IMR-90 (cell line): ENCODE measurements around the gene MIEF1. TPM values are rescaled to one million over a fixed set of nuclear protein-coding genes. Genes with fewer than 3 reads are reported as not detected.
A peak's percentile ranks its signal among the peaks of the same experiment; 100 is the strongest.

Experiments used
- ATAC-seq: fragments of 200-7000 bp; cut with Tn5 transposase; 2 replicates; pipeline ENCODE4 v1.9.1; 2020; ENCODE audit warnings: low read depth, mild to moderate bottlenecking, moderate library complexity
- BruUV-seq: library from RNA; stranded (reverse); fragments of 400-500 nt; replicated peaks from 2 replicates; lab custom pipeline; 2021; lab: Mats Ljungman, UMichigan
- CTCF ChIA-PET: fragments of 300-600 bp; formaldehyde crosslinking; extraction: SDS; loops from one replicate; lab custom pipeline; 2021; ENCODE audit warnings: antibody characterized with exemption; lab: Yijun Ruan, JAX
- POLR2A ChIA-PET: fragments of 300-600 bp; sonication (Branson Sonifier 250); formaldehyde crosslinking; loops from one replicate; lab custom pipeline; 2022; ENCODE audit warnings: antibody characterized with exemption; ENCODE audit not compliant: unreplicated experiment; lab: Charles Lee
- DNase-seq: peaks from one replicate; pipeline ENCODE4 v3.0.0; 2013
- H2AFZ ChIP-seq: replicated peaks from 2 replicates; pipeline ENCODE3; 2013; ENCODE audit warnings: low read length, mild to moderate bottlenecking; ENCODE audit not compliant: poor library complexity
- H2AK5ac ChIP-seq: 2 replicates; pipeline ENCODE4 v1.6.1; 2013; ENCODE audit warnings: low read depth, low read length, inconsistent platforms
- H2AK9ac ChIP-seq: replicated peaks from 2 replicates; pipeline ENCODE3; 2013; ENCODE audit warnings: mild to moderate bottlenecking, low read depth, low read length, moderate library complexity; ENCODE audit not compliant: poor library complexity
- H2BK120ac ChIP-seq: 2 replicates; pipeline ENCODE4 v1.6.1; 2013; ENCODE audit warnings: low read depth, low read length, inconsistent platforms
- H2BK15ac ChIP-seq: 3 replicates; pipeline ENCODE4 v1.6.1; 2013; ENCODE audit warnings: low read depth, low read length, inconsistent platforms
- H2BK20ac ChIP-seq: 2 replicates; pipeline ENCODE4 v1.6.1; 2013; ENCODE audit warnings: low read depth, mild to moderate bottlenecking, inconsistent platforms, low read length, moderate library complexity
- H2BK5ac ChIP-seq: 2 replicates; pipeline ENCODE4 v1.6.1; 2013; ENCODE audit warnings: mild to moderate bottlenecking, low read depth, low read length, inconsistent platforms; ENCODE audit not compliant: poor library complexity, severe bottlenecking
- H3K14ac ChIP-seq: replicated peaks from 2 replicates; pipeline ENCODE4 v1.6.1; 2013; ENCODE audit warnings: low read depth, low read length, inconsistent platforms
- H3K18ac ChIP-seq: 2 replicates; pipeline ENCODE4 v1.6.1; 2013; ENCODE audit warnings: low read depth, low read length, control low read depth
- H3K23ac ChIP-seq: 2 replicates; pipeline ENCODE4 v1.6.1; 2013; ENCODE audit warnings: low read depth, low read length, inconsistent platforms
- H3K27ac ChIP-seq: 2 replicates; pipeline ENCODE4 v1.5.1; 2013; ENCODE audit warnings: mild to moderate bottlenecking, control low read depth, low read length; ENCODE audit not compliant: insufficient read depth
- H3K27me3 ChIP-seq: 2 replicates; pipeline ENCODE4 v1.6.1; 2013; ENCODE audit warnings: low read length; ENCODE audit not compliant: control insufficient read depth, insufficient read depth
- H3K36me3 ChIP-seq: 2 replicates; pipeline ENCODE4 v1.6.1; 2013; ENCODE audit warnings: low read length, mixed read lengths; ENCODE audit not compliant: control insufficient read depth, insufficient read depth
- H3K4ac ChIP-seq: 2 replicates; pipeline ENCODE4 v1.6.1; 2013; ENCODE audit warnings: low read depth, low read length, inconsistent platforms
- H3K4me1 ChIP-seq: 2 replicates; pipeline ENCODE4 v1.6.1; 2013; ENCODE audit warnings: low read length, mixed read lengths; ENCODE audit not compliant: control insufficient read depth, insufficient read depth
- H3K4me2 ChIP-seq: 2 replicates; pipeline ENCODE4 v1.6.1; 2013; ENCODE audit warnings: low read depth, mild to moderate bottlenecking, control low read depth, low read length, moderate library complexity
- H3K4me3 ChIP-seq: 2 replicates; pipeline ENCODE4 v1.5.1; 2013; ENCODE audit warnings: low read depth, mild to moderate bottlenecking, control low read depth, low read length, moderate library complexity; ENCODE audit not compliant: insufficient read depth
- H3K56ac ChIP-seq: 2 replicates; pipeline ENCODE4 v1.6.1; 2013; ENCODE audit warnings: low read length, inconsistent platforms; ENCODE audit not compliant: insufficient read depth; ENCODE audit errors: extremely low read depth
- H3K79me1 ChIP-seq, 2 experiments: 2 replicates each; pipeline ENCODE4 v1.6.1; 2013; ENCODE audit warnings: low read length in 2 of 2, inconsistent platforms in 1 of 2, low read depth in 1 of 2
- H3K9ac ChIP-seq: 2 replicates; pipeline ENCODE4 v1.6.1; 2013; ENCODE audit warnings: low read depth, low read length, control low read depth
- H3K9me1 ChIP-seq: 2 replicates; pipeline ENCODE4 v1.6.1; 2013; ENCODE audit warnings: low read length, inconsistent platforms; ENCODE audit not compliant: insufficient read depth
- H3K9me3 ChIP-seq: 2 replicates; pipeline ENCODE4 v1.6.1; 2013; ENCODE audit warnings: low read length; ENCODE audit not compliant: control insufficient read depth, insufficient read depth
- H4K20me1 ChIP-seq: 2 replicates; pipeline ENCODE4 v1.6.1; 2013; ENCODE audit warnings: low read length, inconsistent platforms; ENCODE audit not compliant: insufficient read depth
- H4K5ac ChIP-seq: 2 replicates; pipeline ENCODE4 v1.6.1; 2013; ENCODE audit warnings: mild to moderate bottlenecking, low read depth, low read length, control low read depth
- H4K8ac ChIP-seq, 2 experiments: 2 replicates each; pipeline ENCODE4 v1.6.1; 2013; ENCODE audit warnings: low read depth in 2 of 2, low read length in 2 of 2, control low read depth in 1 of 2, inconsistent platforms in 1 of 2
- H4K91ac ChIP-seq: 2 replicates; pipeline ENCODE4 v1.6.1; 2013; ENCODE audit warnings: low read depth, low read length, inconsistent platforms; ENCODE audit not compliant: insufficient read depth
- CHD1 ChIP-seq: IDR thresholded peaks from 2 replicates; pipeline ENCODE4 v1.6.1; 2012; ENCODE audit warnings: low read depth, low read length, improper control_type of control experiment
- CTCF ChIP-seq: conservative IDR thresholded peaks from 2 replicates; pipeline ENCODE4 v1.5.1; 2012; ENCODE audit warnings: mild to moderate bottlenecking, low read depth, low read length, improper control_type of control experiment
- ELK1 ChIP-seq: fragments of 150-350 bp; IDR thresholded peaks from 2 replicates; pipeline ENCODE4 v1.6.1; 2016; ENCODE audit warnings: low read depth, mild to moderate bottlenecking, low read length, moderate library complexity, borderline replicate concordance
- FOS ChIP-seq: fragments of 150-350 bp; IDR thresholded peaks from 2 replicates; pipeline ENCODE4 v1.6.1; 2016; ENCODE audit warnings: low read depth, low read length
- MAZ ChIP-seq: IDR thresholded peaks from 2 replicates; pipeline ENCODE4 v1.6.1; 2012; ENCODE audit warnings: low read depth, mild to moderate bottlenecking, low read length, improper control_type of control experiment, moderate library complexity, borderline replicate concordance
- MXI1 ChIP-seq: IDR thresholded peaks from 2 replicates; pipeline ENCODE4 v1.6.1; 2012; ENCODE audit warnings: low read depth, mild to moderate bottlenecking, low read length, moderate library complexity, borderline replicate concordance
- NFE2L2 ChIP-seq: fragments of 150-350 bp; IDR thresholded peaks from 2 replicates; pipeline ENCODE4 v1.6.1; 2016; ENCODE audit warnings: low read depth, mild to moderate bottlenecking, low read length
- POLR2A ChIP-seq: IDR thresholded peaks from 2 replicates; pipeline ENCODE4 v1.6.1; 2012; ENCODE audit warnings: mild to moderate bottlenecking, low read depth, low read length
- RCOR1 ChIP-seq: IDR thresholded peaks from 2 replicates; pipeline ENCODE4 v1.6.1; 2012; ENCODE audit warnings: mild to moderate bottlenecking, low read length, improper control_type of control experiment; ENCODE audit not compliant: insufficient replicate concordance
- RFX5 ChIP-seq: IDR thresholded peaks from 2 replicates; pipeline ENCODE4 v1.8.0; 2012; ENCODE audit warnings: low read depth, mild to moderate bottlenecking, low read length, moderate library complexity
- SMC3 ChIP-seq: fragments of 150-350 bp; IDR thresholded peaks from 2 replicates; pipeline ENCODE4 v1.6.1; 2016; ENCODE audit warnings: low read depth, mild to moderate bottlenecking, antibody characterized with exemption, low read length, moderate library complexity
- USF2 ChIP-seq: fragments of 150-350 bp; IDR thresholded peaks from 2 replicates; pipeline ENCODE4 v1.6.1; 2017; ENCODE audit warnings: mild to moderate bottlenecking, antibody characterized with exemption, low read length, low read depth
- WGBS, 2 experiments: methylation state at CpG; one replicate each; pipeline versions ENCODE4 v1.1.5 to v1.1.7; 2013; ENCODE audit warnings: missing lambda C conversion rate in 2 of 2; ENCODE audit not compliant: insufficient read length in 1 of 2; ENCODE audit errors: extremely low coverage in 2 of 2; 5-methylcytosine and 5-hydroxymethylcytosine counted together
- dilution Hi-C: fragments of 300-500 bp; cut with HindIII; formaldehyde crosslinking; loops from one replicate; pipeline ENCODE4 v1.14.3; 2018; ENCODE audit warnings: low sequenced_read_pairs; ENCODE audit not compliant: unreplicated experiment
- in situ Hi-C: fragments of 300-500 bp; cut with MboI; formaldehyde crosslinking; loops from 3 replicates; pipeline ENCODE4 v1.14.3; 2019; ENCODE audit warnings: low sequenced_read_pairs, inconsistent platforms, mixed read lengths
- intact Hi-C: fragments of 100-400 bp; cut with micrococcal nuclease; formaldehyde crosslinking; loops from 2 replicates; pipeline ENCODE4 v1.10.0; 2022
- polyA plus RNA-seq, 3 experiments: library from polyadenylated mRNA; depleted of rRNA; stranded (reverse); fragments of >200 nt; gene quantifications; 2 replicates each; pipeline ENCODE4 v1.2.3, GENCODE V29; 2012; ENCODE audit warnings: low replicate concordance in 1 of 3
- total RNA-seq: library from RNA; depleted of rRNA; stranded (reverse); fragments of >200 nt; gene quantifications from 2 replicates; pipeline ENCODE4 v1.2.3, GENCODE V29; 2012

The MIEF1 gene
- total and polyA plus RNA-seq, 2 of the 4 experiments (the other 2 are of a cell fraction) = 9.7 to 16.9 TPM

GRCh38 chr22:39534092-39534506 lies 32.0 kb downstream of the MIEF1 start:
- no peak overlapping the region for H3K56ac ChIP-seq
- peak overlapping the region; percentile 22 for H2AK9ac ChIP-seq
- H3K27me3 ChIP-seq = peaks cover 5% of the 10 kb centered on the region
- 100% methylated on average over 5 of the region's 12 CpGs; no CpG with 5 or more reads in 1 of the 2 experiments for WGBS, 2 experiments
- H3K14ac ChIP-seq = no peak overlapping the region
- peak overlapping the region; percentile 67; the same call in 1 of the 2 replicates for H3K4ac ChIP-seq
- H4K20me1 ChIP-seq = peaks cover 19% of the 10 kb centered on the region
- no peak overlapping the region for H3K18ac ChIP-seq
- no peak overlapping the region for H4K91ac ChIP-seq
- H3K9me3 ChIP-seq = no peaks in the 10 kb centered on the region
- dilution Hi-C loops (no loop called here), intact Hi-C loops (loop anchor here (1.0 to 10.0 kb wide), 3 partner anchors 491 to 815 kb away; partner anchors contain the start of gene TNRC6B), in situ Hi-C loops (loop anchor here (10.0 kb wide), 2 partner anchors 651 to 811 kb away; partner anchors contain the start of gene ADSL)
- ATAC-seq (no peak), DNase-seq (no peak)
- no TSS peak for BruUV-seq
- peak overlapping the region; percentile 56 to 99 for H4K8ac ChIP-seq
- H3K4me3 ChIP-seq = no peak overlapping the region
- peak overlapping the region; percentile 96 for H2AFZ ChIP-seq
- 0 out of 3 replicates have a peak overlapping the region, but pooled peaks have one; percentile 39 for H2BK15ac ChIP-seq
- no peak overlapping the region for H2BK5ac ChIP-seq
- peaks cover 8% of the 10 kb centered on the region; the same call in 1 of the 2 replicates for H3K36me3 ChIP-seq
- no peak overlapping the region for H3K27ac ChIP-seq
- no peak overlapping the region for H3K4me2 ChIP-seq
- CTCF ChIA-PET = interaction anchor here (0.7 to 4.0 kb wide), 6 partner anchors 134 to 510 kb away, joined by 3 to 29 read pairs (median 4); partner anchors contain the start of gene TAB1
- H4K5ac ChIP-seq = peak overlapping the region; percentile 55
- no peak overlapping the region for H2BK20ac ChIP-seq
- H3K4me1 ChIP-seq = peaks cover 7% of the 10 kb centered on the region
- no peaks in the 10 kb centered on the region for H3K9me1 ChIP-seq
- TF ChIP-seq SMC3 (no peak), RFX5 (no peak), MAZ (no peak), FOS (no peak), USF2 (no peak), CTCF (no peak), NFE2L2 (no peak), ELK1 (no peak), MXI1 (no peak), CHD1 (no peak), POLR2A (no peak), RCOR1 (no peak)
- H3K23ac ChIP-seq = no peak overlapping the region
- H3K9ac ChIP-seq = no peak overlapping the region
- no peak overlapping the region; the same call in 1 of the 2 replicates for H2AK5ac ChIP-seq
- H3K79me1 ChIP-seq = peaks cover 23 to 33% of the 10 kb centered on the region in 2 experiments
- H2BK120ac ChIP-seq = peak overlapping the region; percentile 63; the same call in 1 of the 2 replicates
- POLR2A ChIA-PET = interaction anchor here (0.9 kb wide), 1 partner anchor 491 kb away, joined by 3 read pairs; no protein-coding TSS in a partner anchor
